ENCODE results near the gene DHRS9.

Gene DHRS9

GRCh38 chr2:169047256-169048250 lies 21.8 kb upstream of the DHRS9 start:
- Histone ChIP-seq H3K9ac (ENCODE audit: low read depth, low read length, poor library complexity, severe bottlenecking) (no peak overlapping the region), H3K4me3 (ENCODE audit: low read length, poor library complexity, severe bottlenecking) (no peak overlapping the region), H3K27me3 (ENCODE audit: insufficient read depth, low read length, poor library complexity, severe bottlenecking) (no peaks in the 10 kb centered on the region), H3K9me3 (ENCODE audit: insufficient read depth, low read depth, low read length) (peaks cover 6% of the 10 kb centered on the region; the same call in 1 of the 2 replicates), H2AFZ (ENCODE audit: low read length) (peak overlapping the region; percentile 56; the same call in 1 of the 2 replicates), H4K20me1 (ENCODE audit: insufficient read depth, low read length, poor library complexity, severe bottlenecking) (no peaks in the 10 kb centered on the region), H3K36me3 (ENCODE audit: insufficient read depth, low read length) (no peaks in the 10 kb centered on the region), H3K9me2 (replicated peaks; ENCODE audit: low read depth, low read length) (no peaks in the 10 kb centered on the region), H3K4me1 (ENCODE audit: insufficient read depth, low read length, poor library complexity, severe bottlenecking) (peaks cover 19% of the 10 kb centered on the region), H3F3A (ENCODE audit: low read depth) (no peaks in the 10 kb centered on the region), H3K79me2 (ENCODE audit: insufficient read depth, low read length) (no peaks in the 10 kb centered on the region), H3K4me2 (ENCODE audit: low read depth, low read length, poor library complexity, severe bottlenecking) (no peak overlapping the region)
- TF ChIP-seq CTCF (conservative IDR thresholded peaks at IDR 0.05; ENCODE audit: low read length) (no peak), EZH2phosphoT487 (IDR thresholded peaks at IDR 0.05; ENCODE audit: borderline replicate concordance) (no peak)

- H3K4me1 ChIP-seq (ENCODE audit: insufficient read depth, low read length, poor library complexity, severe bottlenecking) = peaks cover 19% of the 10 kb centered on the region
- H3K9me2 ChIP-seq (replicated peaks; ENCODE audit: low read depth, low read length) = no peaks in the 10 kb centered on the region
Observed at GRCh38 chr2:169049142-169049541, 20.2 kb upstream of the DHRS9 start.

More at GRCh38 chr2:169049142-169049541, 20.2 kb upstream of the DHRS9 start:
- Histone ChIP-seq H4K20me1 (ENCODE audit: insufficient read depth, low read length, poor library complexity, severe bottlenecking) (no peaks in the 10 kb centered on the region), H3K79me2 (ENCODE audit: insufficient read depth, low read length) (no peaks in the 10 kb centered on the region), H3K9me3 (ENCODE audit: insufficient read depth, low read depth, low read length) (no peaks in the 10 kb centered on the region; the same call in 1 of the 2 replicates), H3K27me3 (ENCODE audit: insufficient read depth, low read length, poor library complexity, severe bottlenecking) (no peaks in the 10 kb centered on the region), H3K4me3 (ENCODE audit: low read length, poor library complexity, severe bottlenecking) (no peak overlapping the region), H3F3A (ENCODE audit: low read depth) (no peaks in the 10 kb centered on the region), H3K9ac (ENCODE audit: low read depth, low read length, poor library complexity, severe bottlenecking) (no peak overlapping the region), H2AFZ (ENCODE audit: low read length) (no peak overlapping the region), H3K4me2 (ENCODE audit: low read depth, low read length, poor library complexity, severe bottlenecking) (no peak overlapping the region), H3K36me3 (ENCODE audit: insufficient read depth, low read length) (no peaks in the 10 kb centered on the region)
- TF ChIP-seq CTCF (conservative IDR thresholded peaks at IDR 0.05; ENCODE audit: low read length) (no peak), EZH2phosphoT487 (IDR thresholded peaks at IDR 0.05; ENCODE audit: borderline replicate concordance) (no peak)
